ENCODE results near the gene TMEM273.

Gene TMEM273

DNA sequence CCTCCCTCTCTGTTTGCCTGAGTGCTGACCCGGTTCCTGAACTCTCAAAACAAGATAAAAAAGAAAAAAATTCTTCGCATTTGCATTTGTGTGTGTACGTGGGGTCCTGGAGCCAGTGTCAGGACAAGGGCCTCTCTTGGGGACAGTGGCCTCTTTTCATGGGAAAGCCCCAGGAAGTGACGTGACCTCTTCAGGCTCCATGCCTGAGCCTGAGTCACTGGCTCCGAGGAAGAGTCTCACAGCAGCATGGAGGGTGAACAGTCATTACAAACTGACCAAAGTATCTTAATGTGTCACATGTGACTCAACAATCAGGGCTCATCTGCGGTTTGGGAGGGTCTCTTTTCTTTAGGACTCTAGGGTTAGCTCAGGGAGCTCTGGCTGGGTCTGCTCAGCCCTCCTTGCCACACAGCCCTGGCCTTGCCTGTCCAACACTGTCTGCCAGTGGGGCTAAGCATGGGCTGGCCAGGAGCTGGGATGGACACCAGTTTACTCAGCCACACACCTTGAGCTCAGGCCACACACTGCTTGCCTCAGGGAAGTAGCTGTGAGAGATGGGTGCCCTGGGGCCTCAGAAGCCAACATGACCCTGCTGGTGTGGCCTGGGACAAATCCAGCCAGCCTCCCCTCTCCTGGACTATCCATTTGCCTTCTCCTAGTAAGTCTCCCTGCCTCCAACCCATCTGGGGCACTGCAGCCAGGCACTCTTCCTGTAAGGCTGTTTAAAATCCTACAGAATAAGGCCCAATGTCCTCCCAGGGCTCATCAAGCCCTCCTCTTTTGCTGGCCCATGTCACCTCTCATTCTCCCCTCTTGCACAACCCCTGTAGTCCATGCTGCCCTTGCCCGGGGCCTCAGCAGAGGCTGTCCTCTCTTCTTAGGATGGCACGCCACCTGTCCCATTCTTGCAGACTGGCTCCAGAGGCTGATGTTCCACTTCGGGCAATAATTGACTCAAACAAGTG lies 10.5 kb downstream of the TMEM273 start:
- no peak for DNase-seq (ENCODE audit: insufficient read length, low spot score)
- no peak for FAIRE-seq

DNA sequence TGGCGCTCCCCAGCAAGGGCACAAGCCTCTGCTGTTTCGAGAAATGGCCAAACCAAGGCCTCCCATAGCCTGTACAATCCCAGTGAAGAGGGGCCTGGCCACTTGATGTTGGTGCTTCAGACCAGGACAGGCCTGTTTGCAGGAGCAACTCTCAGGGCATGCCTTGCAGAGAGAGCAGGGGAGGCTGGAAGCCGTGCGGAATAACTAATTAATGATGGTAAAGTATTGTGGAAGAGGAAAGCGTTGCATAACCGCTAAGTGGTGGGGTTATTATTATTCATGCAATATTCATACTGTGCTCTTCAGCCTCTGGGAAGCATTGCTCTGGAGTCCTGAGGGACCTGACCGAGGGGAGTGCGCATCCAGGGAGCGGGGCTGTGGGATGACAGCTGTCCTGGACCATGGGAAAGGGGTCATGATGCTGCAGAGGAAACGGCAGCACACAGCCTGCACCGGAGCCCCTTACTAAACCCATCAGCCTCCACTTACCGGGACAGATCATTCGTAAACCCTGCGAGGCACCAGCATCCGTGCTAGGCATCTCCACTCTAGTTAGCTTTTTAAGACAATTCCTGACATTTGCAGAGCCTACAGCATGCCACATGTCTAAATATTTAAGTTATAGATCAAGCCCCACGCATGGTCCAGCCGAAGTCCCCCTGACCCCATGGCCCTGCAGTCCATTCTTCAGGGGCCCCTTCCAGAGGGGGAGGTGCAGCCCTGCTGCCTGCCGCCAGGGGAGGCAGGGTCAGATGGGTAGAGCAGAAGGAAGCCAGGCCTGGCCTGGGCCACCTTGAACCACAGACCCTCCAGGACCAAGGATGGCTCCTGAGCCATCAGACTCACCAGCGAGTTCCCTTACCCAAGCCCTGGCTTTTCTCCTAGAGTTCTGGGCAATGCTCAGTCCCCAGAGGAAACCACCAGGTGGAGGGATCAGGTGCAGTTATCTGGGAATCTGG lies 11.6 kb downstream of the TMEM273 start:
- no peak for FAIRE-seq
- no peak for DNase-seq (ENCODE audit: insufficient read length, low spot score)
- TF ChIP-seq, protein P1, sequence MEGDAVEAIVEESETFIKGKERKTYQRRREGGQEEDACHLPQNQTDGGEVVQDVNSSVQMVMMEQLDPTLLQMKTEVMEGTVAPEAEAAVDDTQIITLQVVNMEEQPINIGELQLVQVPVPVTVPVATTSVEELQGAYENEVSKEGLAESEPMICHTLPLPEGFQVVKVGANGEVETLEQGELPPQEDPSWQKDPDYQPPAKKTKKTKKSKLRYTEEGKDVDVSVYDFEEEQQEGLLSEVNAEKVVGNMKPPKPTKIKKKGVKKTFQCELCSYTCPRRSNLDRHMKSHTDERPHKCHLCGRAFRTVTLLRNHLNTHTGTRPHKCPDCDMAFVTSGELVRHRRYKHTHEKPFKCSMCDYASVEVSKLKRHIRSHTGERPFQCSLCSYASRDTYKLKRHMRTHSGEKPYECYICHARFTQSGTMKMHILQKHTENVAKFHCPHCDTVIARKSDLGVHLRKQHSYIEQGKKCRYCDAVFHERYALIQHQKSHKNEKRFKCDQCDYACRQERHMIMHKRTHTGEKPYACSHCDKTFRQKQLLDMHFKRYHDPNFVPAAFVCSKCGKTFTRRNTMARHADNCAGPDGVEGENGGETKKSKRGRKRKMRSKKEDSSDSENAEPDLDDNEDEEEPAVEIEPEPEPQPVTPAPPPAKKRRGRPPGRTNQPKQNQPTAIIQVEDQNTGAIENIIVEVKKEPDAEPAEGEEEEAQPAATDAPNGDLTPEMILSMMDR (IDR thresholded peaks at IDR 0.05; ENCODE audit: insufficient read depth, missing control alignments) = no peak

More for the DNA sequence above, 10.5 kb downstream of the TMEM273 start:
- TF ChIP-seq, protein P1 (IDR thresholded peaks at IDR 0.05; ENCODE audit: insufficient read depth, missing control alignments) = no peak

DNA sequence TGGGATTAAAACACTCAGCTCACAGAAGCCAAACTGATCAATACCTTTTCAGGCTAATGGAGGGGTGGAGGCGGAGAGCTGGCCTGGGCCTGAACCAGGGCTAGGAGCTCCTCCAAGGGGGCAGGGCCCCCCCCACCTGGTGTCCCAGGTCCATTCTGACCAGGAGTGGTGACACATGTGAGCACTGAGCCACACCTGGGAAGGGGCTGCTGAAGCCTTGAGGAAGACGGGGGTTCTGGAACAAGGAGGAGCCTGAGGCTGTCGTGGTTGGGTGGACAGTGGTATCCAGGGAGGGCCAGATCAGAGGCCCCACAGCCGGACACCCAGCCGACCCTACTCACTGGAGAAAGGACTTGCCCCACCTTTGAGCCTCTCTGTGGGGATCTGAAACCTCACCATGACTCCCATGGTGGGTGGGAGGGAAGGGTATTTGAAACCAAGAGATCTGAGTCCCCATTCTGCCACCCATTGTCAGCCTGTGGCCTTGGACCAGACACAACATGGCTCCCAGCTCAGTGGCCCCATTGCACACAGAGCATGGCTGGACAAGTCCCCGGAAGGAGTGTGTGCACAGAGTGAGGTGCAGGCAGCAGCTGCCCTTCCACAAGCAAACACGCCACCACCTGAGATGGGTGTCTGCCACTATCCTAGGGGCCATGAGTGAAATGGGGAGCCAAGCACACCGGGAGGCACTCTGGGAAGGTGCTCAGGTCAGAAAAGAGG lies 12.4 kb downstream of the TMEM273 start:
- no peak for FAIRE-seq
- TF ChIP-seq, protein P1 (IDR thresholded peaks at IDR 0.05; ENCODE audit: insufficient read depth, missing control alignments) = no peak
- DNase-seq (ENCODE audit: insufficient read length, low spot score) = no peak

DNA sequence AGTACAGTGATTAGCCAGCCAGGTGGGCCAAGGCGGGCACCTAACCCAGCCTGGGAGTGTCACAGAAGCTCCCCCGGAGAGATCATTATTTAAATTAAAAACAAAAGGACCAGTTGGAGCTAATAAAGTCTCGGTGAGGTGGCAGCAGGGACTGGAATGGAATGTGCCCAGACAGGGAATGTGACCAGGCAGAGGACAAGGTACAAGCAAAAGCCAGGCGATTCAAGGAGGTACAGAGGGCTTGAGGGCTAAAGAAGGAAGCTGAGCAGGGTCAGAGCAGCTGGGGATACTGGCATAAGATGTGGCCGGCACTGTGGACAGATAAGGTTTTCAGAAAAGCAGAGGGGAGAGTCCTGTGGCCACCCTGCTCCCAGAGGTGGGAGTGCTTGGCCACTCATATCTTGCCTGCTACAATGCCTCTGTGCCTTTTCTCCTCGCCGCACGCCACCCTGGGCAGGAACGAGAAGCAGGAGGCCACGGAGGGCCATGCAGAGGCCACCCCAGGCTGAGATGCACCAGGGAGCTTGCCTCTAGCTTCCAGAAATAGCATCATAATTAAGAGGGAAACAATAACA lies 13.2 kb downstream of the TMEM273 start:
- TF ChIP-seq, protein P1 (IDR thresholded peaks at IDR 0.05; ENCODE audit: insufficient read depth, missing control alignments) = no peak
- no peak for FAIRE-seq
- no peak for DNase-seq (ENCODE audit: insufficient read length, low spot score)

DNA sequence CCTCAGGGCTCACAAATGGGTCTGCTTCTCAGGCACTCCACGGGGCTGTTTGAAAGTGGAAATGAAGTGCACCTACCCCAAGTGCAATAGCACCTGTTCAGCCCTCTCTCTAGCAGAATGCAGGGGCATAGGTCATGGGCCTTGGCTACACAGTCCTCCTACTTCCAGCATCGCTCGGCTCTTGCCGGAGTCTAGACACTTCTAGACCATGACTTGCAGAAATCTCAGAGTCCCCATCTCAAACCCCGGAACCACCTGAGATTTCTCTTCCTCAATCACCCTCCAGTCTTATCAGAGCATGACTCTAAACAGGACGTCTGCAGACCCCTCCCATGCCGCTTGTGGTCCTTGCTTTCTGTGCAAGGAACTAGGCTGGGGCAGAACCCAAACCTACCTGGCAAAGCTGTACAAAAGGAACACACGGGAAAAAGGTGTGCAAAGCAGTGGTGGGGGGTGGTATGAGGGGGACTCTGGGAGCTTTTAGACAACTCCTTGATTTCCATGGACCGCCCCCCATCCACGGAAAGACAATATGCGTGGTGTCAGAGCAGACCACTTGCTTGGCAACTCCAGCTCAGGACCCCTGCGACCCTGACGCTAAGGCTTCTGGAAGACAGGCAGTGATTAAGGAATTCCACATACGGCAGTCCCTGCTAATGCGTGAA lies 13.8 kb downstream of the TMEM273 start:
- no peak for FAIRE-seq
- TF ChIP-seq, protein P1 (IDR thresholded peaks at IDR 0.05; ENCODE audit: insufficient read depth, missing control alignments) = no peak

DNA sequence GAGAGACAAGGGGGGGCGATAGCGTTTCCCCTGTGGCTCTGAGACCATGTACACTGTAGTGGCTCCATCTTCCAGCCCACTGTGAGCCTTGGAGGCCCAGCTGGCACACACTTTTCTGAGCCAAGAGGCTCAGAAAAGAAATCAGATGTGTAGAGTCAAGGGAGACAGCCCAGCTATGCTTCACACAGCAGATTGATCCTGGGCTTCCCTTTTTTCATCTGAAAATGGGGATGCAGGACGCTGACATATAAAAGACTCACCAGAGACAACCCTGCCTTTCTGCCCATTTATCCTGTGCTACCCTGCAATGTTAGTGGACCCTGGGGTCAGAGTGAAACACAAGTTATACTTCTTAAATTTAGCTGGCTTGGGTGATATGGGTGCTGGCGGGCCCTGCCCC lies 14.3 kb downstream of the TMEM273 start:
- DNase-seq (ENCODE audit: insufficient read length, low spot score) = no peak
- TF ChIP-seq, protein P1 (IDR thresholded peaks at IDR 0.05; ENCODE audit: insufficient read depth, missing control alignments) = no peak
- no peak for FAIRE-seq

More for the DNA sequence above, 13.8 kb downstream of the TMEM273 start:
- DNase-seq (ENCODE audit: insufficient read length, low spot score) = no peak
